Stimulated activated CD4-positive, alpha-beta T cell treated with anti-CD3 and anti-CD28 coated beads, Interleukin-4, amount 100 ng/mL, for 4 hours (primary cell): ENCODE results near the gene BMI1.

Experiments used
- DNase-seq, 2 experiments: peaks; one replicate each; pipeline ENCODE4 v3.0.0-alpha.2; 2020

Gene BMI1

DNA sequence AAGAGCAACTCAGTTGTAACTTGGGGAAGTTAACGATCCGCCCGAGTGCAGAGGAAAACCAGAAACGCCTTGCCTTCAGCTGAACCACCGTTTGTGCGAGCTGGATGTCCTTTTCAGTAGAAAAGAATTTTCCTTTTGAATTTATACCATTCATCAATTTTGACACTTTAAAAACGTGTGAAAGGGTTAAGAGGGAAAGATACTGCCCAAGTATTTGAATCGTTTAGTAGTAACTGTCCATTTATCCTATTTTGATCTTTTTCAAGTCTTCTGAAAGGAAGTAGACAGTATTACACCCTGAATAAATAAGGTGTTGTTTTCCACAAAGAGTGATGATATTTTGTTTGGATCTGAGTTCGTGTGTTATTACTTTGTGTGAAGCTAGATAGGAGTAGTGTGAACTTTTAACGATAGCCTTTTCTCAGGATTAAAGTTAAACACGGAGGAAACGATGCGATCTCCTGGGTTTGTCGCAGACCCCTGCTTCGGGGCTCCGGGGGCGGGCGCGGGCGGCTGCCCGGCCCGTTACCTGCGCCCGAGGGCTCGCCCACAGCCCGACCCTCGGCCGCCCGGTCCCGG lies 830 bp upstream of the BMI1 start:
- DNase-seq, result no peak

DNA sequence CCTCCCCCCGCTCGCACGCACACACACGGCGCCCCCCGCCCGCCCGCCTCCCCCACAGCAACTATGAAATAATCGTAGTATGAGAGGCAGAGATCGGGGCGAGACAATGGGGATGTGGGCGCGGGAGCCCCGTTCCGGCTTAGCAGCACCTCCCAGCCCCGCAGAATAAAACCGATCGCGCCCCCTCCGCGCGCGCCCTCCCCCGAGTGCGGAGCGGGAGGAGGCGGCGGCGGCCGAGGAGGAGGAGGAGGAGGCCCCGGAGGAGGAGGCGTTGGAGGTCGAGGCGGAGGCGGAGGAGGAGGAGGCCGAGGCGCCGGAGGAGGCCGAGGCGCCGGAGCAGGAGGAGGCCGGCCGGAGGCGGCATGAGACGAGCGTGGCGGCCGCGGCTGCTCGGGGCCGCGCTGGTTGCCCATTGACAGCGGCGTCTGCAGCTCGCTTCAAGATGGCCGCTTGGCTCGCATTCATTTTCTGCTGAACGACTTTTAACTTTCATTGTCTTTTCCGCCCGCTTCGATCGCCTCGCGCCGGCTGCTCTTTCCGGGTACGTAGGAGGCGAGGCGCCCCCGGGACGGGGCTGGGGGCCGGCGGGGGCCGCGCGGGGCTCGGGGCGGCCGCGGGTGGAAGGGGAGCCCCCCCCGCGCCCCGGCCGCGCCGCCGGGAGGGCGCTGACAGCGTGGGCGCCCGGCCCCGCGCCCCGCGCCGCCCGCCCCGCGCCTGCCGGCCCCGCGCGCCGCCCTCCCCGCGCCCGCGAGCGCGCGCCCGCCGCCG lies 441 bp downstream of the BMI1 start:
- DNase-seq, result peak; percentile 65 to 79

DNA sequence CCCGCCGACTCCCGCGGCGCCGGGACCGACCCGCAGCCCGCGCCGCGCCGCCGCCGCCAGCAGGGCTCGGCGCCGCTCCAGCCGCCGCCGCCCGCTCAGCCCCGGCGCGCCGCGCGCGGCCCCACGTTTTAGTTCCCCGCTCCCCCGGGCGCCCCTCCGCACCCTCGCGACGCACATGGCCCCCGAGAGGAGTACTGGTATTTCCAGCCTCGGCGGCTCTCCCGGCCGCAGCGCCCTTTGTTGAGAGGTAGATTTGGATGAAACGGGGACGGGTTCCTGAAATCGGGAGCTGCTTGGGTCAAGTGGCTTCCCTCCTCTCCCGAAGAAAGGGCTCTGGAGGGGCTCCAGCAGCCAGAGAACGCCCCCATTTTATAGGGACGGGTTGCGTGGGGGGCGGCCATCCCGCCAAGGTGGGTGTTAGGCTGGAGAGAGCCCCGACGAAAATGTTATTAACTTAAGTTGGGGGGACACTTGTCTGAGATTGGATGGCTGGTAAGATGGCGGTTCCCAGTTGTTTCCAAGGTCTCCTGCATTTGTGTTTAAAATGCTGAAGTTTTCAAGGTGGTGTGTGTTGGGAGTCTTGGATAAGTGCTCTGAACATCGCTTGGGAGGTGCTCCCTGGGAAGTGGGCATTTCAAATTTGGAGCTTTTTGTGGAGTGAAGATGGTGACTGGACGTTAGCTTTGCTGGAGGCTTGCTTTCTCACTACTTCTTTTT lies 1.2 kb downstream of the BMI1 start:
- peak; percentile 25 to 37 for DNase-seq

DNA sequence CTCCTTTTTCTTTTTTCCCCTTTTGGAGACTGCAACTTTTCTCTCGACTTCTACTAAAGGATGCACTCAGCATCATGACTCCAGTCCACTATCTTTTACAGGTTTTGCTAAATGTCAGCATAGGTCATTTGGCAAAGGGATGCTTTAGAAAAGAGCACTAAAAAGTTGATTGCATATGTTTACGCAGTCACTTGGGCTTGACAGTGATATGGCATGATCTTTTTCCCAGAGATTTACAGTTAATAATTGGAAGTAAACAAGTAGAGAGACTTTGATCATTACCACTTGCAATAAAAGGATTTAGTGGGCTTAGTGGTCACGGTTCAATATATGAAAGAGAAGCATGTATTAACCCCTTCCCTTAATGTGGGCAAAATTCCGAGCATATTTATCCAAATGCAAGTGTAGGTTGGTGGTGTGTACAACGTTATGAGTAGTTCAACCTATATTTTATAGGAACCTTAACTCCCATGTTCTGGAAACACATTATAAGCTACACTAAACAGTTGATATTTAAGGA lies 1.8 kb downstream of the BMI1 start:
- DNase-seq, result no peak

DNA sequence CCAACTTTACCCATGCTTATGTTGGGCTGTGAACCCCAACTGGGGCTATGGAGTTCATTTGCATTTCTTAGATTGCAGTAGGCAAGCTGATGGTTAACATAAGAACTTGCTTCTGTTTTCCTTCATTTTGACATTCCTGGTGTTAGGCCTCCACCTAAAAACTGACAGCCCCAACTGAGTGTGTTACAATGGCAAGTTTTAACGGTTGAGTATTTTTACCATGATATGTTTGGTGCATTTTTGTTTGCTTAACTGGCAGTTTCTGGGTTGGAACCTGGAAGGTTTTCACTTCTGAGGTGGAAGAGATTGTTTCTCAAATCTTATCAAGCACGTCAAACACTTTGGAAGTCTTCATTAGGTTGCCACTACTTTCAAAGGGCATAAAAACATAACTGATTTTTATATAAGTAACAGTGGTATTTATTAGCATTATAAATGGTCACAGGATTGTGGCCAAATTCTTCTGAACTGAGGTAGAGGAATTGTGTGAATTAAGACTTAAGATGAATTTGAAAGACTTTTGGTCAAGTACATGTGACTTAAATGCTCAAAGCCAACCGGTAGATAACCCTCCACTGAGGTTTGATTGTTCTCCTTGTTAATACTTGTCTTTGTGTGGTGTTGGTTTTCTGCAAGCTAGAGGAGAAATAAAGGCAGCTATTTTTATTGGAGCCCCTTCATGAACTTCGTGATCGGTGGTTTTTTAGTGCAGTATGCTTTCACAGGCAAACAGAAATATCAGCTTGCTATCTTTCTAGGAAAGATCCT lies 2.8 kb downstream of the BMI1 start:
- no peak for DNase-seq

DNA sequence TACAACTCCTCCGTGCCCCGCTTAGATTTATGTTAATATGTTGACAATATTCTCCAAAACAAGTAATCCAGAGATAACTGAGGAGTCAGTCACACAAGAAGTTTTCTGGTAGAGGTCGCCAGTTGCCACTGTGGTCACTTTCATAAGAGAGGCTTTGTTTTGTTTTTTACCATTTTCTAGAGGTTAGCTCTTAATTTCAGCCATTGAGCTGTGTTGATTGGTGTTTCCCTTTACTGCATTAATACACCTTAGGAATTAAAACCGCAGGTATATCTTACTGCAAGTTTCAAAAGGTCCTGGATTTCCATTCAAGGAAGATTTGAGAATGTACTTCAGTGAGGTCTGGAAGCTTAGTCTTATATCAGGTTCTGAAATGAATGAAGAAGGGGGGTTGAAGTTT lies 3.5 kb downstream of the BMI1 start:
- DNase-seq, result no peak

DNA sequence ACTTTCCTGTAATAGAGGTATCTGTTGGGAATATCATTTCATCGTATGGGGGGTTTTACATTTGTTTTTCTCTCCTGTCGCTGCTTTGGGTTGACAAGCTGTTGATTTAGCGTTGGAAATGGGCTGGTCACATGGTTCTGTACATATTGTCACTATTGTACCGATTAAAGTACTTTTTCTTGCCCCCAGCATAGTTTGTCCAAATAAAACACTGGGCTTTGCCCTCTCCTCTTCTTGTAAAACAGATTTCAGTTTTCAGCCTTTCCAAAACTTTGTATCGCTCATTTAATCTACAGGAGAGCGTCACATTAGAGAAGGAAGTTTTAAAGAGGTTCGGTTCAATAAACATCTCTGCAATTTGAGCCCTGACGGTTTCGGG lies 4.0 kb downstream of the BMI1 start:
- DNase-seq, result no peak

DNA sequence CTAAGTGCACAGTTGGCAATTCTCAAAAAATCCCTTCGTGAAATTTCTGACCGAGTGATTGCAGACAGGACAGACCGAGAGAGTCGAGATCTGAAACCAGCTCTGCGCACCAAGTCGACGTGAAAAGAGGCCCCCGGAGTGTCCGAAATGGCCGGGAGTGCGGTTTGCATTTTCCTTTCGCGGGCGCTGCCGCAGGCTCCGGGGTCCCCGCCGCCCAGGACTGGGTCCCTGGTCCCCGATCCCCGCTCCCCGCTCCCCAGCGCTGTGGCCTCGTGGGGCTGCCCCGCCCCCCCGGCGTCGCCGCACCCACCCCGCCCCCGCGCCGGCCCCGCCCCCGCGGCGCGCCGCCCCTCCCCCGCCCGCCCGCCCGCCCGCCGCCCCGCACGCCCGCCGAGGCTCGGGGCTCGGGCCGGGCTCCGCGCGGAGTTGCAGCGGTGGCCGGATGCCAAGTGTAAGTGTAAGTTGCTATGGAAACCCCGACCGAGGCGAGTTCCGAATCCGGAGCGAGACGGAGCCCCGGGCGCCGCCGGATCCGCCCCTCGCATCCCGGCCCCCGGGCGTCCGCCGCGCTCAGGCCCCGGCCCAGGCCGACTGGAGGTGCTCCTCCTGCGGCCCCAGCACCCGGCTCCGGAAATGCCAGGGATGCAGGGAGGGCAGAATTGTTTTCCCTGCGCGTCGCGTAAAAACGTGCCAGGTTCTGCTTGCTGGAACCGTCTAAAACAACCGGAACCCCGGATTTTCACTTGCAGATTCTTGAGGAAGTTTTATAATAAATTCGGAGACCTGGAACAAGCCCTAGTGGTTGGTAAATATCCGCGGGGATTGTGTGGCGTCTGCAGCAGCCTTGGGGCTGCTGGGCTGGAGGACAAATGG lies 4.6 kb downstream of the BMI1 start:
- peak; percentile 59 to 66 for DNase-seq

DNA sequence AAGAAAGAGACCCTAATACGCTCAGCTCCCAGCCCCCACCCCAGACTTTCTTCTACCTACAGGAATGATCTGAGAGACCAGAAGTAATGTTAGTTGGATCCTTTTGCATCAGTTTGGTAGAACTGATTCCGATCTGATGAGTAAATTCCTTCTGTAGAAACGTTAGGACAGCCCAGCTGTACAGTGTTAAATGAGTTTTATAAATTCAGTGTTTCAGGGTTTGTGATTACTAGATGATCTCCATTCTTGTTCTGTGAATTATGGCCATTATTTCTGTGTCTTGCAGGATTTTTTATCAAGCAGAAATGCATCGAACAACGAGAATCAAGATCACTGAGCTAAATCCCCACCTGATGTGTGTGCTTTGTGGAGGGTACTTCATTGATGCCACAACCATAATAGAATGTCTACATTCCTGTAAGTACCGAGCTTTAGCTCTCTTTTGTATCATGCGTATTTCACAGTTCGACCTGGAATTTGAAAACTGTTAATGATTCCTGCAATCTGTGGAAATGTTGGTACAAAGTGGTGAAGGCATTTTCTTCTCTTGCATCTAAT lies 5.3 kb downstream of the BMI1 start:
- no peak for DNase-seq

DNA sequence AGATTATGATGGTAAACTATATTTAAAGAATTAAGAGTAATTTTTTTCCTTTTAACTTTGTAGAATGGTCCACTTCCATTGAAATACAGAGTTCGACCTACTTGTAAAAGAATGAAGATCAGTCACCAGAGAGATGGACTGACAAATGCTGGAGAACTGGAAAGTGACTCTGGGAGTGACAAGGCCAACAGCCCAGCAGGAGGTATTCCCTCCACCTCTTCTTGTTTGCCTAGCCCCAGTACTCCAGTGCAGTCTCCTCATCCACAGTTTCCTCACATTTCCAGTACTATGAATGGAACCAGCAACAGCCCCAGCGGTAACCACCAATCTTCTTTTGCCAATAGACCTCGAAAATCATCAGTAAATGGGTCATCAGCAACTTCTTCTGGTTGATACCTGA lies 8.3 kb downstream of the BMI1 start:
- DNase-seq, result no peak

DNA sequence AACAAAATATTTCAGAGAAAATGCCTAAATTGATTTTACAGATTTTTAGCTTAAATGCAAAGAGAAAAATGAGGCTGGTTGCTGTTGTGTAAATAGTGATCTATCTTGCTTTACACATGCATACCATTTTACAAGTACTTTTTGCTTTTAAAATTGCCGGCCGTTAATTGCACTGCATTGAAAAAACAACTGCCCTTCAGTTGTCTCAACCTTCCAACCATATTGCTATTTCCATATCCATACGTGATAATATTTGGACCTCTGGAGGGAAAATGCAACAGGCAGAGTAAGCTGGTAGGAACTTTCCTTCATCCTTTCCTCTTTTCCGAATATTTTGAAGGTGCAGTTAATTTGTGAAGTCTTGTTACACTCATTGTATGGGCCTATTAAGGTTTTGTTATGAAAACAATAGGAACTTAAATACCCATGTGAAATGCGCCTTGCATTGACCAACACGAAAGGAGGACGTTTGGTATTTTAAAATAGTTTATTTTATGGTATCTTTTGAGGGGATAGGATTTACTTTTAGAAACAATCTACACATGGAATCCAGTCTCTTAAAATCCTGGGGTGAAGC lies 11.3 kb downstream of the BMI1 start:
- no peak for DNase-seq

DNA sequence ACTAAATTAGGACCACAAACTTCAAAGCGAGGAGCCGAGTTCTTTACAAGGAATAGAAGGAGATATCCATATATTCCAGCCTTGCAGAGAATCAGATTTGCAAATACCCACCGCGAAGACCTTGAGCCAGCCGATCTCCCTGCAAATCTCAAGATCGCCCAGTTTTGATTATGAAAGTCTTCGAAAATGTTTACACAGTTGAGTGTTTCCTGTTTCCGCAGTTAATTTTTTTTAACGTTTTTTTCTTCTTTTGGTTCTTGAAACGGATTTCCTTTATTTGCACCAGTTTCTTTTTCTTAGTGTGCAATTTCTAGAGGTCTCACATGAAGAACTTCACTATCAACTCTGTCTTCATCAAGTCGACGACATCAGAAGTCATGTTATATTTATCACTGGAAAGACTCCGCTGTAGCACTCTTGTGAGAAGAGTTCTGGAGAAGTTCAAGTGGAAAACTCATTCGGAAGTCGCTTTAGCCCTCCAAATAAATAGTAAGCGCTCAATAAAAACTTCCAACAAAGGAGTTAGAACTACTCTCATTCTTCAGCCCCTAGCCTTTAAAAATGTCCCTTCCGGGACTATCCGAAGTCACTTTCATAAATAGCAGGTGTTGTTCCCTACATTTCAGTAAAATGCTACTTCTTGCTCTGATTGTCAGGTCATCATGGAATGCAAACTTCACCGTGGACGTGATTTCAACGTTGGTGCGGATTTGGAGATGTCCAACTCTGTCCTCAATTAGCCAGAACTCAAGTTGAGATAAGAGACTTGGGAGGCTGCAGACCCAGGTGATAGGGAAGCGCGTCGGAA lies 12.5 kb downstream of the BMI1 start:
- no peak for DNase-seq

DNA sequence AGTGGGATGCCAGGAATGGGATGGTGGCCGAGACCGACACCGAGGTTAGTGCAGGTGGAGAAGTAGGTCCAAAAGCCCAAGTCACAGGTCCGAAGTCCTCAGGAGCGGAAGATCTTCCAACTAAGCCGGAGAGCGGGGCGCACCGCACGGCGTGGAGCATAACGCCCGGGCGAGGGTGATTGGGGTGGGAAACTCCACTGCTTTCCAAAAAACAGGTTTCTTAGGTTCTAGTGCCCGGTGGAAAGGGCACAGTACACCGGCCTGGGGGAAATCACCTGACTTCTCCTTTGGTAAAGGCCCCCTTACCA lies 13.0 kb downstream of the BMI1 start:
- DNase-seq, result no peak

DNA sequence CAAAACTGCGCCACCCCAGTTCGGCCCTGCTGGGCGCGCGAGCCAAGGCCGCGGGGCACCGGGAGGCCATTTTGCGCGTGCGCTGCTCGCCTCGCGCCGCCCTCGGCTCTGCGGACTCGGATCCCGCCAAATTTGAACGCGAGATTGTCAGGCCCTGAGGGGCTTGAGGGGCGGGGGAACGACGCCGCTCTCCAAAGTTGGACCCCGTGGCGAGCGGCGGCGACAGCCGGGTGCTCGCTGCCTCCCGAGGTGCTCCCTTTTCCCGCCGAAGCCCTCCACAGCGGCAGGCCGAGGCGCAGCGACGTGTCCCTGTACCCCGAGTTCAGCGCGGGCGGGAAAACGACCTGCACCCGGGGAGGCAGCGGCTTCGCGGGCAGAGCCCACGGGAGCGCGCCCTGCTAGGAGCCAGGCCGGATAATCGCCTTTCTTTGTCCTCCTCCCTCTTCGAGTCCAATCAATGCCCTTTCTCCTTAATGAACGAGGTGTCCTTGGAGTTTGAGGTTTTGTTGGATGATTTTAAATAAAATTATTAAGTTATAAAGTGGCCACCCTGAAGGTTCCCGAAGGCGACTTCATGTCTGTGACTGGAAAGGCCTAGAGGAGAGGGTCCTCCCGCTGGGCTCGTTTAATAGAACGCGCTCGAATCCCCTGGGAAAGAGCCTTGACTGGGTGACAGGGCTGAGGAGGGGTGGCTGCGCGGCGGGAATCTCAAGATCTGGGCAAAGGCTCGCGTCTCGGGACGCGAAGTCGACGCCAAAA lies 13.7 kb downstream of the BMI1 start:
- no peak for DNase-seq

DNA sequence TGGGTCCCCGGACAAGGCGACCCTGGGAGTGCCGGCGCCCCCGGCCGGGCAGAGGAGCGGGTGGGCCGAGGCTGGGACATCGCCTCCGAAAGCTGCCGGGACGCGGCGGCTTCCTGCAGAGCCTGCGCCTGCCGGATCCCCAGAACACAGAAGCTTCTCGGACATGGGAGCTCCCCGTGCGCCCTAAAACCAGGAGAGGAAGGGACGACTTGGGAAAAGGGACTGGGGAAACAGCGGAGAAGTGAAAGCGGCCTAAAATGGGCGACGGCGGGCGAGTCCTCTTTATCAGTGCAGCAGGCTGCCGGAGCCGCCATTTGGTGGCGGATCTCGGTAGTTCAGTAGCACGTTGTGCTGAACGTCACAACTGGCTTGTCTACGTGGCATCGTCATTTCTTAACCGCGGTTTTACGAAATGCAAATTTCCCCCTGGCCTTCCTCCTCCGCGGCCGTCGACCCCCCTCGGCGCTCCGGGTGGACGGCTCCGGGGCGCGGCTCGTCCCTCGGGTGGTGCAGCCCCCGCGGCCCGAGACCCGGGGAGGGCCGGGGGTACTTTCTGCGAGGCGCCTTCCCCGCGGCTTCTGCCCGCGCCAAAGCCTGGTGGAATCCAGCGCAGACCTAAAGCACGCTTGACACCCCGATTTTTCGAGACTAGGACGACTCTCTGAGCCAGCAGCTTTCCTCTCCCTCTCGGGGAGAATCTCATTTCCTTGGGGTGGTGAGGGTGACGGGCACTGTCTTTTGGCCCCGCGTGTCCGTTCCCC lies 14.5 kb downstream of the BMI1 start:
- DNase-seq, result peak; percentile 49 to 65

DNA sequence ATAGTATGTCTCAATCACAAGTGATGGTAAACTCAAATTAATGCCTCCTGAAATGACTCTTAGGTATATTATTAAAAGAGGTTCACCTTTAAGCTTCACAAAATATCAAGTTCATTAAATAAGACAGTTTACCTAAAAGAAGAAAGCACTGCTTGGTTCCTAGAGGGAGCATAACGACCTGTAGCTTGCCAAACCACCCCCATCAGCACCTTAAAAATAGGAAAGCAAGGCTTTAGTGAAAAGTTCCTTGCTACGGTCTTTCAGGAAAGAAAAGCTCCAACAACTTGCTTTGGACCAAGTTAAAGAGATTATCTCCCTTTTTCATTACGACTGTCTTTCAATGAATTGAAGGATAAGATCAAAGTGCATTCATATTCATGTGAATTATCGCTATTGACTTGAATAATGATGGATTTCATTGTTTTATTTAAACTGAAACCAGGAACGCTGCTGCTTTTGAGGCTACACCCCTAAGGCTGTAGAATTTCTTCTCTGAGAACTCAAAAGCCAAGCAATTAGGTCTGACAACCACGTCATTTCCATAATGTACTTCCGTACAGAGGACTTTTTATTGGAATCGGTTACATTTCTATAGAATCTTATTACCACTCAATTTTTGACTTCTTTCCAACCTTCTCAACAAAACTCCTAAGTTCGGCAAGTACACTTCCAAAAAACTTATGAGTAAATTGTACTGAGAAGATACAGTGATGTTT lies 17.4 kb downstream of the BMI1 start:
- no peak for DNase-seq

DNA sequence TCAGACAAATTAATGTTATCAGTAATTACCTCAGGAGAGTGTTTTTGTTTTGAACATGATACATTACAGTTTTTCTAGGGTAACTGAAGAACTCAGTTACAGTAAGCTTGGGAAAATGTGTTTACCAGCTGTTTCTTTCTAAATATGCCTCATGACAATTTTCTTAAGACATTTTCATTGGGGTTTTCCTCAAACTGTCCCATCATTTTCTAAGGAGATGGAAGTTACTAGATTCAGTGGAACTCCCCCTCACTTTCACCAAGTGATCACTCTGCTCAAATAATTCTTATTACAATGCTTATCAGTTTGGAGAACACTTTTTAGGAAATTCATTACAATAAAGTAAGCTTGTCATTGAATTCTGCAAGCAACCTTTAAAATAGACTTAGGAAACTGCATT lies 18.0 kb downstream of the BMI1 start:
- no peak for DNase-seq

DNA sequence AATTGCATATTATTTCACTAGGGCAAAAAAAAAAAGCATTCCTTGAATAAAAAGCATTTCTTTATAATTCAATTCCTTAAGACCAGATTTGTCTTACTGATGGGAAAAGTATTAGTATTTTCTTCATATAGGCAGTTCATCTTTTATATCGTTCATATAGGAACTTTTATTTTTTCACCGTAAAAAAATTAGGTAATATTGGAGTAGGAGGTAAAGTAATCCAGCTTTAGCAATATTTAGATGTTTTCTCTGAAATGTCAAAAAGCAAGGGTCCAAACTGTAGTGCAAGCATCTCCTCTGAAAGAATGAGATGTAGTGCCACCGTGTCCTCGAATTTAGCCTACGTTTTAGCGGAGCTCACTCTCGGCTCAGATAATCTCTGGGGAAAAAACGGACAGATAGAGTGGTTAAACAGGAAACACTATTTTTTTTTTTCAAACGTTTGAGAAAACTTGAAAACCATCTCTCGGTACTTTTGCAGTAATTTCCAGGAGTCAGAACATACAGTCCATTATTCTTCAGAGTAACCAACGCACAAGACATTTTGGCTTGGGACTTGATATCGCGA lies 18.9 kb downstream of the BMI1 start:
- DNase-seq, result no peak
